GM21526 (cell line): ENCODE measurements around the gene DNAJC25.
"Not testable (repeated sequence)": the region's sequence is repeated elsewhere in the genome, so short reads cannot be mapped to it uniquely, and the experiment has no call there.

Source experiments
- ATAC-seq: cut with Tn5 transposase; IDR thresholded peaks from one replicate; pipeline ENCODE4 v1.9.1; 2021; ENCODE audit warnings: moderate library complexity; ENCODE audit not compliant: unreplicated experiment, low FRiP score

Gene DNAJC25

DNA sequence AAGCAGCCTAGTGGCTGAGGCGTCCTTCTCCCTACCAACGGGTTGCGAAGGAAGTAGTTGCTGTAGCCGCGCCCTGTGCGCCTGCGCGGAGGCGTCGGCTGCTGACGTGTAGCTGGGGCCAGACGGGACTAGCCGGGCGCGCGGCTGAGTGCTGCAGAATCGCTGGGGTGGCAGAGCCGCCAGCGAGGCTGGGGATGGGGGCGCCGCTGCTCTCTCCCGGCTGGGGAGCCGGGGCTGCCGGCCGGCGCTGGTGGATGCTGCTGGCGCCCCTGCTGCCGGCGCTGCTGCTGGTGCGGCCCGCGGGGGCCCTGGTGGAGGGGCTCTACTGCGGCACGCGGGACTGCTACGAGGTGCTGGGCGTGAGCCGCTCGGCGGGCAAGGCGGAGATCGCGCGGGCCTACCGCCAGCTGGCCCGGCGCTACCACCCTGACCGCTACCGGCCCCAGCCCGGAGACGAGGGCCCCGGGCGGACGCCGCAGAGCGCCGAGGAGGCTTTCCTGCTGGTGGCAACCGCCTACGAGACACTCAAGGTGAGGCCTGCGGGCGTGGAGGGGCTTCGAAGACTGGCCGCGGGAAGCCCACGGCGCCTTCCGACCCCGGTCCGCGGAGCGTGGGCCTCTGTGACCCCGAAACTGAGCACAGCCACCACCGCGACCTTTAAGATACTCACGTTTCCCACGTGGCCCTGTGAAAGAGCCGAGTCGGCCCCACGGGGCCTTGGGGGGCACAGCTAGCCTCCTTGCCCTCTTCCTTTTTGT, at the start of gene DNAJC25:
TSS of gene DNAJC25 (plus strand) at position 121 of the 758 bp plus-strand sequence. CDS start at position 195, 74 bp downstream.
- peak; percentile 96 for ATAC-seq

DNA sequence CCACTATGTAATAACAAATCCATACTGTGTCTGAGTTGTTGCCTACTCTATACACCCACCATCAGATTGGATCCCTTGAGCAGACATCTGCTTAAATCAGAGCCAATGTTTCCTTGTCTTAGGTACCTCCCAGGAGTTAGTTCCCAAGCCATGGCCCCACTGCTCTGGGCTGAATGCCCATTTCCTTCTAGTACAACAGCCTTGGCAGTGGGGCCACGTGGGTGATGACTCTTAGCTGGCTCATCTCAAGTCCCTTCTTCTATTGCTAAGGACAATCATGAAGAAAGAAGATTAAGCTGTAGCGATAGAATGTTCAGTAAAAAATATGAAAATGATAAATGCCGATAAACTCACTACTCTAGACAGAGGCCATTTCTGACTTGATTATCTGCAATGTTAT, 48.2 kb upstream of the DNAJC25 start:
- no peak for ATAC-seq

DNA sequence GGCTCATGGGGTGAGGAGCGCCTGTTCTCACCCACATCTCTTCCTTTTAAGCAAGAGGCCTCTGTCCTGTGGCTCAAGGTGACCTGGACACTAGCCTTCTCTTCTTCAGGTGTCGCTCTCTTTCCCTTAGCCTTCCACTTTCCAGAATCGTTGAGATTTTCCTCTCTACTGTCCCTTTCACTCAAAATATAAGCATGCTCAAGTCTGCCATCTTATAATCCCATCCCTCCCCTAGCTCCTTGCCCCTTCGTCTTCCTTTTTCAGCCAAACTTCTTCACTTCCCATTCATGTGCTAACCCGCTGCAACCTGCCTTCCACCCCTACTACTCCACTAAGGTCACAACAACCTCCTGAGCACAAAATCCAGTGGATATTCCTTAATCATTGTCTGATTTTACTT, 44.8 kb upstream of the DNAJC25 start:
- no peak for ATAC-seq

DNA sequence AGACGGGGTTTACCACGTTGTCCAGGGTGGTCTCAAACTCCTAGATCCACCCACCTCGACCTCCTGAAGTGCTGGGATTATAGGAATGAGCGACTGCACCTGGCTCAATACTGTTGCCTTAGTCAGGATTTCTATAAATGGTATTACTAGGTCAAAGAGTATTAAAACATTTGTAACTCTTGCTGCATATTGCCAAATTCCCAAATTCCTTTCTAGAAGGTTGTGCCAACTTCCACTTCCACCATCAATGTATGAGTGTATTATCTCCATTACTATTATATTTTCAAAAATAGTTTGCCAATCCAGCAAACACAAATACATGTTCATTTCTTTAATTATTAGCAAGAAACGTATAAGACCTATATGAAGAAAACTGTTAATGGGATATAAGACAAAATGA, 42.3 kb upstream of the DNAJC25 start:
- ATAC-seq, result no peak

DNA sequence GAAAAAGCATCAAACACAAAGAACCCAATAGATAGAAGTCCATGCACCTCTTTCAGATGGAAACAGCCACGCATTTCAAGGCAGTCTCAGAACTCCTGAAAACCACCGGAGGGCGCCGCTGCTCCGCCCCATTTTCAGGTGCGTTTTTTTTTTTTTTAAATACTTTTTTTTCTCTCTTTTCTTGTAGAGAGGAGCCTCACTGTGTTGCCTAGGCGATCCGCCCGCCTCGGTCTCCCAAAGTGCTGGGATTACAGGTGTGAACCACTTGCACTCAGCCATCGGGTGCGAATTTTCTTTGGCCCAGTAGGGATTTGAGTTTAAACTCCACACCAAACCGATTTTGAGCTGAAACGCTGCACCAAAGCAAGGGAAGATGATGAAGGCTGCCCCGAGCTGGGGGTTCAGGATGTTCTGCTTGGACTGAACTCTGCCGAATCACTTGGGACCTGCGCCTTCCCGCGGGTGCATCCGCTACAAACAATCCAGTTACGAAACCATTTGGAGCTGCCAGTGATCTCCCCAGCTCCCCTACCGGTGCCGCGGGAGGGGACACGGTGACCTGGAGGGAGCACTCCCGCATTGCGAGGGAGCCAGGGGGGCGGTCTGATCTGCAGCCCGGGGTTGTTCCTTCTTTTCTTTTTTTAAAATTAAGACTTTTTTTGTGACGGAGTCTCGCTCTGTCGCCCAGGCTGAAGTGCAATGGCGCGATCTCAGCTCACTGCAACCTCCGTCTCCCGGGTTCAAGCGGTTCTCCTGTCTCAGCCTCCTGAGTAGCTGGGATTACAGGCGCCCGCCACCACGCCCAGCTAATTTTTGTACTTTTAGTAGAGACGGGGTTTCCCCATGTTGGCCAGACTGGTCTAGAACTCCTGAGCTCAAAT, 33.0 kb upstream of the DNAJC25 start:
- peak; percentile 43 for ATAC-seq

DNA sequence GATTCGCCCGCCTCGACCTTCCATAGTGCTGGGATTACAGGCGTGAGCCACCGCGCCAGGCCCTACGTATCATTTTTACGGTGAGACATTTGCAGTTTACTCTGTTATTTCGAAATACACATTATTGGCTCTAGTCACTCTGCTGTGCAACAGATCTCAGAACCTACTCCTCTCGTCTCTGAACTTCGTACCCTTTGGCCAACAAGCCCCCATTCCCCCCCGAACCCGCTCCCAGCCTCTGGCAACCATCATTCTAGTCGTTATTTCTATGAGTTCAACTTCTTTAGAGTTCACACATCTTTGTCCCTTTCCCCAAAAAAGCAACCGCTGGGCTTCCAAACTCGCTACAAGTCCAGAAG, 32.4 kb upstream of the DNAJC25 start:
- ATAC-seq, result no peak

DNA sequence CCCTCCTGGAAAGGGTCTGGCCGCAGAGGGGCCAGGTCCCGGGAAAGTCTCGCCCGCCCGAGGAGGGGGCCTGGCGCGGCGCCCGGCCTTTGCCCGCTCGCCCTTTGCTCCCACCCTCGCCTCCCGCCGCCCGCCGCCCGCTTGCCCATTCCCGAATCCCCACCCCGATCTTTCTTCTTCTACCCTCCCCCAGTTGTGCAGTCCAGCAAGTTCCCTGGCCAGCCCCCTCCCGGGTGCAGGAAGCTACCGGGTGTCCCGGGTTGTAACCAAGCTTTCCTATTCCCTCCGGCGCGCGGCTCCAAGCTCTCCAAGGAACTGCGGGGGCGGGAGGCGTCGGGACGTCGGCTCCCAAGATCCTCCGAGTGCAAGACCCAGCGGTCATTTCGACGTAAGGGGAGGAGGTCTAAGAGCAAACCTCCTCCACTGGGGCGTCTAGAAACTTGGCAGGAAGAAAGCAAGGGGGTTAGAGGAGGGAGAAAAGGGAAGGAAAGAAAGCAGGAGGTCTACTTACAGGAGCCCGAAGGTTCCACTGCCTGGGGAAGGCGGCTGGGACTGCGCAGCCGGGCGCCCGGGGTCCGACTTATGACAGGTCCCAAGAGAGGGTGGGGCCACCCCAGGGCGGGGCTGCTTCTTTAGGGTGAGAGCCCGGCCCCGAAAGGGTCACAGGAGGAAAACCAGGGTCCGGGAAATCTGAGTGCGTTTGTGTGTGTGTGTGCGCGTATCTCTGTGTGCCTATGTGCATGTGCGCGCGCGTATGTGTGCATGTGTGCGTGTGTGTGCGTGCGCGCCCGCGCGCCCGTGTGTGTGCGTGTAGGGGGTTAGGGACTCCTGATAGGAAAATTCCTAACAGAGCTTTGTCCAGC, 31.8 kb upstream of the DNAJC25 start, which contains the start of gene PTGR1:
TSS of gene PTGR1 (minus strand) at position 556 of the 863 bp plus-strand sequence. CDS start 2,225 bp downstream, outside the sequence.
- no peak for ATAC-seq

DNA sequence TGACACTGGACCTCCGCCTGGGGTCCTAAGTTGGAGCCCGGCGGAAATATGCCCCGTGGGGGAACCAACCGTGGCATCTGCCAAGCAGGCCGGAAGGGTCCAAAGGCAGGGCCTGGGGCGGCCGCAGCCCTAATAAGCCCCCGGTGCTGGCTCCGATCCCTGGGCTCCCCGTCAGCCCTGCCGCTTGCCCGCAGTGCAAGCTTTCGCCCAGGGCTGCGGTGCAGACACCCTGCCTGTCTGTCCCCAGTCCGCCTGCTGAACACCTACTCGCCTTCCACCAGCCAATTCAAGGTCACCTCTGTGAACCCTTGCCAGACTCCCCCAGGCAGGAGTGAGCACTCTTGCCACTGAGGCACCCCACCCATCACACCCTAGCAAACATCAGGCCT, 31.2 kb upstream of the DNAJC25 start:
- no peak for ATAC-seq

DNA sequence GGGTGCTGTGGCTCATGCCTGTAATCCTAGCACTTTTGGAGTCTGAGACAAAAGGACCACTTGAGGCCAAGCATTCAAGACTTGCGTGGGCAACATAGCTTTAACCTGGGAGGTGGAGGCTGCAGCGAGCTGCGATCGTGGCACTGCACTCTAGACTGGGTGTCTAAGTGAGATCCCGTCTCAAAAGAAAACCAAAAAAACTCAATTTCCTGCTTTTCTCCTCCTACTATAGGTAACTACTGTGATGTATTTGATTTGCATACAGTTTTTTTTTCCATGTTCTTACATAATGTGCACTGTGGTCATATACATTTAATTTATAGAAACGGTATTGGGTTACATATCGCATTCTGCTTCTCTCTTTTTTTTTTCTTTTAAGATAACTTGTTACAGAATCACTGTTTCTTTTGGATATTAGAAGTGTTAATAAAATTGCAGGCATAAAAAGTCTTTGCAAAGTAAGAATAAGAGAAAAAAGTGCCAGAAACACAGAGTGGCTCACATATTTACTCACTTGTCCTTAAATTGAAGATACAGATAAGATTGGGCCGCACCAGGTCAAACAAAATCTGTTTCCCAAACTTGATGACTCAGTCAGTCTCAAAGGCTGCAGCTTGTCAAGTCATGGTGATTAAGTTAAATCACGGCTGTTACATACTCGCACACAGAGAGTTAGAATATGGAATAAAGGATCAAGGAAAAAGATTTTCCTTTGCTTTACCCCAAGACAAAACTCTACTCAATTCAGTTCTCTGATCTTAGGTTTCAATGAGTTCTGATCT, 29.7 kb upstream of the DNAJC25 start:
- ATAC-seq, result no peak

DNA sequence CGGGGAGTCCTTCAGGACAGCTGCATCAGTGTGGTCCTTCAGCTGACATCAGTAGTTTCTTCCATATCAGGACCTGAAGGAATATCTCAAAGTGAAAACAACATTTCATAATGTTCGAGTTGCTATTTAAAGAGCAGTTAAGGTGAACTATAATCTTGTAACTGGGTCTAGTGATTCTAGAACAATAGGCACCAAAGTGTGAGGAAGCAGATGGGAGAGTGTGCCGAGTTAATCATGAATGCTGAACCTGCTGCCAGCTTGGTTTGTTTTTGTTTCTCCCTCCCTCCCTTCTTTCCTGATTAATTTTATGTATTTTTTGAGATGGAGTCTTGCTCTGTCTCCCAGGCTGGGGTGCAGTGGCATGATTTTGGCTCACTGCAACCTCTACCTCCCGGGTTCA, 28.1 kb upstream of the DNAJC25 start:
- no peak for ATAC-seq

DNA sequence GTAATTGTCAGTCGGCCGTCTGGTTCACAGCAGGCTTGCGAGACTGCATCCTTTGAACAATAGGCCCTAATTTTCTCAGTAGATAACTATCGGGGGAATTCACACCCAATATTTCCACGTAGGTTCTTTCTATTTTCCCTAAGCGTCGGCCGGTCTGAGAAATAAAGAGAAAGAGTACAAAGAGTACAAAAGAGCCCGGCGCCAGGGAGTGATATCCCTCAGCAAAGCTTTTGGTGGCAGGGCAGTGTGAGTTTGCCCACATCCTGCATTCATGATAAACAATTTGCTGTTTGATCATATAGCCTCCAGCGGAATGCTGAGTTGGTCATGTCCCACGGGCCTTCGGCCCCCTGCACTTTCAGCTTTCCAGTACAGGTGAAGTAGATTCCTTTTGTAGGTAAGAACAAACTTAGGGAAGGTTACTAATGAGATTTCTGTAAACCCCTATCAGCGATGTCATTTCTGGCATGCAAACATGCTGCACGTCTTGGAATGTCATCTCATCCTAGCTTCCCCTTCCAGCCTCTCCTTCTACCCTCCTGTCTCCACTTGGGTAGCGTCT, 27.0 kb upstream of the DNAJC25 start:
- no peak for ATAC-seq

DNA sequence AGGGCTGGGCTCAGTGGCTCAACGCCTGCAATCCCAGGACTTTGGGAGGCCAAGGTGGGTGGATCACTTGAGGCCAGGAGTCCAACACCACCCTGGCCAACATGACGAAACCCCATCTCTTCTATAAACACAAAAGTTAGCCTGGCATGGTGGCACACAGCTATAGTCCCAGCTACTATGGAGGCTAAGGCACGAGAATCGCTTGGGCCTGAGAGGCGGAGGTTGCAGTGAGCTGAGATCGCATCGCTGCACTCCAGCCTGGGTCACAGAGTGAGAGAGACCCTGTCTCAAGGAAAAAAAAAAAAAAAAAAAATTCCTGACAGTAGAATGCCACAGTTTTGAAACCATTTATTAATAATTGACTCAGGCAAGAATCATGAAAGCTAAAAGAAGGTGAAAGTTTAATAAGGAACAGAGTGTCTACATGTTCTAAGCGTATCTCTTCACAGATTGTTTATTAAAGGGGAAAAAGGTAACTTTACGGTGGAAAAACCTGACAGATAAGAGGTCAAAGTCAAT, 26.0 kb upstream of the DNAJC25 start:
- no peak for ATAC-seq

DNA sequence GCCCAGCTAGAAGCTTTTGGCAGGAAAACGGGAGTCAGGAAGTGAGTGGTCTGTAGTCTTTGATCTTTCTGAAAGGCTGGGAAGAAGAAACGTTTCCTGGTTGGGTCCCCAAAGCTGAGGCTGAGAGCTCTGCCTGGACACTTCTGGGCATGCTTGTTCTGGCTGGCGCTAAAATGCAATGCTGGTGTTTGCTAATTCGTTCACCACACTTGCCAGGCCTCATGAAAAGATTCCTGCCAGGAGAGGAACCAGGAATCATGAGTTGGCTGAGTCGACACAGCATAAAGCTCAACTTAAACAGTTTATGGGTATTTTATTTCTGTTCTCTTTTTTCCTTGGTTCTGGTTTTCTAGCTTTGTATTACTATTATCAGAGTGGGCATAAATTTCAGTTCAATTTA, 21.0 kb upstream of the DNAJC25 start:
- no peak for ATAC-seq

DNA sequence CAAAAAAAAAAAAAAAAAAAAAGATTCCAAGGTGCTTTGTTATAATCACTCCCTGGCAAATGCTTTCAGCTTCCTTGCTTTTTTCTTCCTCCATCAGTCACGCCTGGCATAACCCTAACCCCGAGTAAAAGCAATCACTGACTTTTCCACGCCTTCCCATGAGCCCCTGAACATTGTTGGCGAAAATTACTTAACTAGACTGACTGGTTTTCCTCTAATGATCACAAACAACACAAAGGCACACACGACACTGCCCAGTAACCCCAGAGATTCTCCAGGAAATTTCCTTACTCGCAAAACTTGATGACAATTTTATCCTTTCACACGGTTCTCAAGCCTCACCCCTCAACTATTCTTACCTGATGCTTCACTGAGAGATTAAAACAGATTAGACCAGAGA, 20.3 kb upstream of the DNAJC25 start:
- ATAC-seq, result no peak

DNA sequence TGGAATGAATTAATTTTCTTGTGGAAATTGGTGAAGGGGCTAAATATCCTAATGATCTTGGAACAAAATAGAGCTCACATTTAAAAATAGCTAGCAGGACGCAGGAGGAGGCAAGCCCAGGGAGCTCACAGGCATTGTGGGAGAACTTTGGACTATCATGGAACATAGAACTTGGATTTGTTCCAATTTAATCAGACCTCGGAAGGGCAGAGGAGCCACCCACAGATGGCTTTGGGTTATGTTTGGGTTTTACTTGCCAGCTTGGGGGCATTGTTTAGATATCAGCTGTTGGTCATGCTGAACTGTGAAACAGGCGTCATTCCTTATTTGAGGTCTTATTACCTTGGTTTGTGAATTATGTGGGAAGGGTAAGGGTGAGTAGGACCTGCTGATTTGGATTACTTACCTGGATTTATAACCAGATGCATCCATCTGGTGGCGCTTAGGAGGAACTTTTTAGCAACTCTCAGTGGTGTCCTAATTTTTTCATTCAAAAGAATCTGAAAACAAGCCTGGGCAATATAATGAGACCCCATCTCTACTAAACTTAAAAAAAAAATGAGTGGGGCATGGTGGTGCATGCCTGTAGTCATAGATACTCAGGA, 17.6 kb upstream of the DNAJC25 start:
- ATAC-seq, result no peak

DNA sequence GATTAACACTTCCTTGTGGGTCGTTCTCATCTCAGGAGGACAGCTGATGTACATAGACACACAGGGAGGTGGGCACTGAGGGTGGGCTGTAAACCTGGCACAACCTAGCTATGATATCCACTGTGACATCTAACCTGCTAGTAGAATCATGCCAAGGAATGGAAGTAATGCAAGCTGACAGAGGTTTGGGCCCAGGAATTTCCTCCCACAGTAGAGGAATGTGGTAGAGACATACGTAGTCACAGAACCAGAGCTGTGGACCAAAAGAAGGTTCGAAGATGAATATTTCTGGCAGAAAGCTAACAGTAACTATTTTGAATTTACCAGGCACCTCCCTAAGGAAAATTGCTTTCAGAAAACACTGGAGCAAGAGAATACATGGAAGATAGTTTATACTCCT, 15.2 kb upstream of the DNAJC25 start:
- no peak for ATAC-seq

DNA sequence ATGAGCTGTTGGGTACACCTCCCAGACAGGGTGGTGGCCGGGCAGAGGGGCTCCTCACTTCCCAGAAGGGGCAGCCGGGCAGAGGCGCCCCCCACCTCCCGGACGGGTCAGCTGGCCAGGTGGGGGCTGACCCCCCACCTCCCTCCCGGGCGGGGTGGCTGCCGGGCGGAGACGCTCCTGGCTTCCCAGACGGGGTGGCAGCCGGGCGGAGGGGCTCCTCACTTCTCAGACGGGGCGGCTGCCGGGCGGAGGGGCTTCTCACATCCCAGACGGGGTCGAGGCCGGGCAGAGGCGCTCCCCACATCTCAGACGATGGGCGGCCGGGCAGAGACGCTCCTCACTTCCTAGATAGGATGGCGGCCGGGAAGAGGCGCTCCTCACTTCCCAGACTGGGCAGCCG, 13.8 kb upstream of the DNAJC25 start:
- ATAC-seq, result not testable (repeated sequence)

DNA sequence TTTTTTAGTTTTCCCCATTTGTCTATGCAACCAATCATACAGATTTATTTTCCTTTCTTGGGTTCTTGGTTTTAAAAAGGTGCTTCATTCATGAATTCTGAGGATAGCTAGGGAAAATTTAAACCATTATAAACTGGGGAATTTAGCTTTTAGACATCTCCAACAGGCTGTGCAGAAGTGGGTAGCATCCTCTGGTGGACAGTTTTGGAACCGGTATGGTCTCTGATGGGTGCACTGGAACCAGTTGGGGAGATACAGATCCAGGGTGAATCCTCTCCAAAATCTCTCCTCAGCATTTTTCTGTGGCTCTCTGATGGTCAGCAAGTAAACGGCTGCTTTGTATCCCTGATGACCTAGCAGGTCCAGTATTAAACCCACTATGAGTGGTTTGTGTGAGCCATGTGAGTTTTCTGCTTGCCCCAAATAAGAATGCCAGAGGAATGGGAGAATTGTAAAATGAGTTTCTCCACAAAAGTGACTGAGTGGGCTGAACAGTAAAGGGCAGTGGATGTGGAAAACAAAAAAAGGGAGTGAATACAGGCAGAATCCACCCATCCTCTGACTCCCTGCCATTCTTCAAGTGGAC, 9.1 kb upstream of the DNAJC25 start:
- no peak for ATAC-seq

DNA sequence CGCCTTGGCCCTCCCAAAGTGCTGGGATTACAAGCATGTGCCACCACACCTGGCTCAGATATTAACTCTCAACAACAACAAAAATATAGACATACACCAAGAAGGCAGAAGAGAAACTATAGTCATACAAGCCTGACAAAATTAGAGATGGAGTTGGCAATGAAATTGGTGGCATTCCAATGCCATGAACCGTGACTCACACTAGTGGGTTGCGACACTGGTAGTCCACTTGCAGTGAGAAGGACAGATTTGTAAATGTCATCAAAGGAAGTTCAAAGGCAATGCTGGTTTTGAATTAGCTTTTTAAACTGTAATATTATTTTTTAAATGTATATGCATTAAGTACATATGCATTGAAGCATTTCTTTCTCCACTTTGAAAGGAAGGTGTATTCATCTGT, 8.5 kb upstream of the DNAJC25 start:
- no peak for ATAC-seq
